ACHN (cell line): ENCODE results near the gene GALNT16.
"Not testable (repeated sequence)": the region's sequence is repeated elsewhere in the genome, so short reads cannot be mapped to it uniquely, and the experiment has no call there.

ENCODE experiments used
- DNase-seq: peaks from one replicate; pipeline ENCODE4 v3.0.0-alpha.2; 2015
- in situ Hi-C: cut with HindIII; loops from 2 replicates; pipeline ENCODE4 v1.10.0; 2017; ENCODE audit warnings: low sequenced_read_pairs, low pct_ligation_motif_present, low pct_unique_long_range_greater_than_20kb

GALNT16 gene

DNA sequence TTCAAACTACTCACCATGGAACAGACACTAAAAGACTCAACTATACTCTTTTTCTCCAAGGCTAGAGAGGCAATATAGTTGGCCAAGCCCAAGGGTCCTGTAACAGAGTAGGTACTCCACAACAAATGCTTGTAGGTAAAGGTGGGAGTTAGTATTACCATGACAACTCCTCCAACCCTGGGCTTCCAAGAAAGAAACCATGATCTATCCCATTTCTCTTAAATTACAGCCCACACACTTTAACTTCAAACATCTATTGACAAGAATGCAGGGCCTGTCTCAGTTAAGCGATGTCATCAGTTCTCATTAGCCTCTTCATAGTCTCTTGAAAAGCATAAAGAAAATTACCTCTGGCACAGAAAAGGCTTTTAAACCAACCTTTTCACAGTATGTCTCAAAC lies 113.1 kb downstream of the GALNT16 start:
- in situ Hi-C loops, result no loop called here
- DNase-seq, result no peak

DNA sequence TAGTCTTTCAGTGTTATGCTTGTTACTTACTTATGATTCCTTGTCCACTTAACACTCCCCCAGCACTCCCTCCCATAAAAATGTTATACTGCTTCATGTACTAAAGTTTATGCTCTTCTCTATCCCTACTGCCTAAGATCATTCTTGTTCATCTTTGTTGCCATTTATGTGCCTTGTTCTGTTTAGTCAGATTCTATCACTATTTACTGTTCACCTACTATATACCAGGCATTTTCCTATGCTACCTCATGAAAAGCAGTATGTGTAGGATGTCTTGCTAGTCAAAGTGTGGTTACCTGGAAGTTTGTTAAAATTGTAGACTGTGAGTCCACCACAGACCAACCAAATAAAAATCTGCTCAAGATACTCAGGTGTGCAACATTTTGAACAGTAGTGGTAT lies 114.3 kb downstream of the GALNT16 start:
- no peak for DNase-seq
- in situ Hi-C loops, result no loop called here

DNA sequence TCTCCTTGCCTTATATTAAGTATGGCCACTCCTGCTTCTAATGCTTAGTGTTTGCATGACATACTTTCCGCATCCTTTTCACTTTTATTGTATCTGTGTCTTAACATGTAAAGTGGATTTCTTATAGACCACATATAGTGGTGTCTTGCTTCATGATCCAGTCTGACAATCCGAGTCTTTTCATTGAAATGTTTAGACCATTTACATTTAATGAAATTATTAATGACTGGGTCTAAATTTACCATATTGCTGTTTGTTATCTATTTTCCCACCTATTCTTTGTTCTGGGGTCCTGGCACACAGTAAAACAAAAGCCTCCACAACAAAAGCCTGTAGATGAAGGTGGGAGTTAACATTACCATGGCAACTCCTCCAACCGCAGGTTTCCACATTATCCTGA lies 115.2 kb downstream of the GALNT16 start:
- in situ Hi-C loops, result no loop called here
- DNase-seq, result no peak

DNA sequence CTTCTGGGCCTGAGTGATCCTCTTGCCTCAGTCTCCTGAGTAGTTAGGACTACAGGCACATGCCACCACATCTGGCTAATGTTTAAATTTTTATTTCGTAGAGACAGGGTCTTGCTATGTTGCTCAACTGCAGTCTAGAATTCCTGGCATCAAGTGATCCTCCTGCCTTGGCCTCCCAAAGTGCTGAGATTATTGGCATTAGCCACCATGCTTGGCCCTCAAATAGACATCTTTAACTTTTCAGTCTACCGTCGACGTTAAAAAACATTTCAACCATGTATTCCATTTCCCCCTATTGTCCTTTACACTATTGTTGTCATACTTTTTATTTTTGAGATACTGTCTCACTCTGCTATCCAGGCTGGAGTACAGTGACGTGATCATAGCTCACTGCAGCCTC lies 115.8 kb downstream of the GALNT16 start:
- no peak for DNase-seq
- in situ Hi-C loops, result no loop called here

DNA sequence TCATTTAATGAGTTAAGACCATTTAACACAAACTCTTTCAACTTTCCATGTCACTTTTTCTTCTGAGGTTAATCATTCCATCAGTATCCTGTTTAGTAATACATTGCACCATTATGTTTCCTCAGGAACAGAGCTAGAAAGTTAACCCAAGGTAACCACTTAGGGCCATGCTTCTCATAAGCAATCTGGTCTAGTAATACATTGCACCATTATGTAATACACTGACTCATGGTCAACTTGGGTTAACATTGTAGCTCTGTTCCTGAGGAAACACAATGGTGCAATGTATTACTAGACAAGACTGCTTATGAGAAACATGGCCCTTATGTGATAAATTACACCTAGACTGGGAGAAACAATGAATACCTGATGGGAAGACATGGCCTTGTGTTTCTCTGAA lies 116.5 kb downstream of the GALNT16 start:
- in situ Hi-C loops, result no loop called here
- DNase-seq, result no peak

DNA sequence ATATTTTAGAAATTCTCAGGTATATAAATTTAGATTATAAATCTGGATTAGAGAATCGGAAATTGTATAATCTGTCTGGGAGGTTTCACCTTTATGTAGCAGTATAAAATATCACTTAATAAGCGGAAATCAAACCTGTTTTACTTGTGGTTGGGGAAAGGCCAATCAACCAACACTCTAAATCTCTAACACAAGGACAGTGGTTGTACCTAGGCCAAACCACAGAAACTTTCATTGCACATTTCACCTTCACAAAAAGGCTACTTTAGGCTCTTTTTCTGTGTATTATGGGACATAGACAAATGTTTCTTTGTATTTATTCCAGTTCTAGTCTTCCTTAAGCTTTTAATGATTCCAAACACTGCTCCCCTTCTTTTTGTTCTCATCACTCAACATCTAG lies 118.3 kb downstream of the GALNT16 start:
- in situ Hi-C loops, result no loop called here
- DNase-seq, result no peak

DNA sequence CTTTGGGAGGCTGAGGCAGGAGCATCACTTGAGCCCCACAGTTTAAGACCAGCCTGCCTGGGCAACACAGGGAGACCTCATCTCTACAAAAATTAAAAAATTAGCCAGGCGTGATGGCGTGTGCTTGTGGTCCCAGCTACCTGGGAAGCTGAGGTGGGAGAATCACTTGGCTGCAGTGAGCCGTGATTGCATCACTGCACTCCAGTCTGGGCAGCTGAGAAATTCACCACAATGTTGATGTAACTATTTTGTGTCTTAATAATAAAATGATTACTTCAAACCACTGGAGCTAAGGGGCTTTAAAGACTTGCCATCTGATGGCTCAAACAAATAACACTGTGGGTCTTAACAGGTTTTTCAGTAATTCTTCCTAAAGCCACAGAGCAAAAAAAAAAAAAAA lies 127.4 kb downstream of the GALNT16 start:
- no peak for DNase-seq
- in situ Hi-C loops, result no loop called here

DNA sequence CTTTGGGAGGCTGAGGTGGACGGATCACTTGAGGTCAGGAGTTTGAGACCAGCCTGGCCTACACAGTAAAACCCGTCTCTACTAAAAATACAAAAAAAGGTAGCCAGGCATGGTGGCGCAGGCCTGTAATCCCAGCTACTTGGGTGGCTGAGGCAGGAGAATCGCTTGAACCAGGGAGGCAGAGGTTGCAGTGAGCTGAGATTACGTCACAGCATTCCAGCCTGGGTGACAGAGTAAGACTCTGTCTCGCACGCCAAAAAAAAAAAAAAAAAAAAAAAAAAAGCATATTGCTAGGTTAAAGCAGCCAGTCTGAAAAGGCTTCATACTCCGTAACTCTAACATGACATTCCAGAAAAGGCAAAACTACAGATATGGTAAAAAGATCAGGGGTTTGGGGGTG lies 131.4 kb downstream of the GALNT16 start:
- DNase-seq, in situ Hi-C loops: not testable (repeated sequence)

DNA sequence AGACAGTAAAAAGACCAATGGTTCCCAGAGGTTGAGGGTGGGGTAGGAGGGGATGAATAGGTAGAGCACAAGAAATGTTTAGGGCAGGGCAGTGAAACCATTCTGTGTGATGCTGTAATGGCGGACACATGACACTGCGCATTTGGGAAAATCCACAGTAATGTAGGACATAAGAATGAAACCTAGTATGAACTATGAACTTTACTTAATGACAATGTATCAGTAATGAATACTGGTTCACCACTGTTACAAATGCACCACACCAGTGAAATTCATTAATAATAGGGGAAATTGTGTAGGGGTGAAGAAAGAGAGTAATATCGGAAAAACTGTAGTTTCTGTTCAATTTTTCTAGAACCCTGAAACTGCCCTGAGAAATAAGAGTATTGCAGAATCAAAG lies 132.5 kb downstream of the GALNT16 start:
- in situ Hi-C loops, result no loop called here
- no peak for DNase-seq

DNA sequence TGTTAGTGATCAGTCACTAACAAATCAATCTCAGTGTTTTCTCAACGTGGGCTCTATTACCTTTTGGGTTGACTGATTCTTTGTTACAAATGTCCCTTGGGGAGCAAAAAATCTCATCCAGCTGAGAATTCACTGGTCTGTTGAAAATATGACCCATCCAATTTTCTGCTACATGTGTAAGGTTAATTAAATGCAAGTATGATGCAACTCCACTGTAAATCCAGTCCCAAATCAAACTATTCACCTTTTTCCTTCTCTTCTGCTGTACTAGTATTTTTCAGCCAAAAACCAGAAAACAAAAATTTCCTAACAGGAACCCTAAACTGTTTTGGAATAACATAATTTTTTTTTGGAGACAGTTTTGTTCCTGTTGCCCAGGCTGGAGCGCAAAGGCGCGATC lies 136.0 kb downstream of the GALNT16 start:
- in situ Hi-C loops, result no loop called here
- DNase-seq, result no peak

DNA sequence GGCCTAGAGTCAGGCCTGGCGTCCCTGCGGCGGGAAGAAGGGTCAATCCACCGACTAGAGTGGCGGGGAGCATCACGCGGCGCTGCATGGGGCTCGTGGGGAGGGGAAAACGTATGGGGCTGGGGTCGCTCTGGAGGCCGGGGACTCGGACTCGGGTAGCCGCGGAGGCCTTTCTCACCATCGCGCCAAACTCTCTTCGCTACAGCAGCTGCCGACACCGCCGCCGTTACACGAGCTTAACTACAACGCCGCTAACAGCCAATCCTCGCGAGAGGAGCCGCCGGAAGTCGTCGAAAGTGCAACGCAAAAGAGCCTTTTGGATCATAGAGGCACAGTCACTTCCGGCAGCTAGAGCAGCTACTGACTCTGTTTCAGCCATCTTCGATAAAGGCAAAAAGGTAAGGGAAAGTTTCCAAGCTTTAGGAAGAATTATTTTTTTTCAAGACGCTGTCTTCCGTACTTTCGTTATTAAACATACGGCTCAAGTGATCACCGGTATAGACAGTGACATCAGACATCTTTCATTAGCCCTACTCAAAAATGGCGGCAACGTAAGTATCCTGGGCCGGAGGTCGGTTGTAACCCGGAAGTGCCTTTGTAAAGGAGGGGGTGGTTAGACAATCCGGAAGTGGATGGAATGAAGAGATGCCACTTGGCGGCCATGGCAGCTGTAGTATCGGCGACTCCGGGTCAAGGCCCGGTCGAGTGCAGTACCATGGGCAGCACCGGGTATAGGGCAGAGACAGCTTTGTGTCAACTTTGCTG lies 138.3 kb downstream of the GALNT16 start, which contains the start of the genes ERH and SLC39A9:
TSS of gene ERH (minus strand) at position 247 of the 765 bp plus-strand sequence. CDS start at position 181, 66 bp downstream.
TSS of gene SLC39A9 (plus strand) at position 640 of the 765 bp plus-strand sequence. CDS start 678 bp downstream, outside the sequence.
- peak; percentile 96 for DNase-seq
- in situ Hi-C loops, result no loop called here

DNA sequence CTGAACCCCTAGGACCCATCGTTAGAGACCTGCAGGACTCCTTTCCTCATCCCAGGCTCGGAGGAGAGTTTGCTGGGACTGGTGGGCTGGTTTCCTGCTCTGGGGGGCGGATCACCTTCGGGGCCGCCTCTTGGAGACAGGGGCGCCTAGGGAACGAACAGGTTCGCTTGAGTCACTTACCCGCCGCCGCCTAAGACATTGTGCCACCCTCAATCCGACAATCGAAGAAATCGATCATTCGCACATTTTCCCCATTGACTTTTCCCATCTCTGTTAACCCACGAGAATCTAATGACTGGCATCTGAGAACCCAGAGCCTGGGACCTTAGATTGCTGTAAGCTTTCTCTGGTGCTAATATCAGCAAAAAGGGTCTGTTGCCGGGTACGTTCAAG lies 138.9 kb downstream of the GALNT16 start:
- DNase-seq, result no peak

DNA sequence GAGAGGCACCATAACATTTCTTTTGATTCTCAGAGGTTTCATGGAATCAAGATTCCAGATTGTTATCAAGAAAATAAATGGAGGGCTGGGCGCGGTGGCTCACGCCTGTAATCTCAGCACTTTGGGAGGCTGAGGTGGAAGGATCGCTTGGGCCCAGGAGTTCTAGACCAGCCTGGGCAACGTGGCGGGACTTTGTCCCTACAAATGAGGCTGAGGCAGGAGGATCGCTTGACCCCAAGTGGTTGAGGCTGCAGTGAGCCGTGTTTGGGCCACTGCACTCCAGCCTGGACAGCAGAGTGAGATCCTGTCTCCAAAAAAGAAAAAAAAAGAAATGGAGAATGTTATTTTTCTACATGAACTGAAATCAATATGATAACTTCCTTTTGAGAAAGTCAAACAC lies 139.8 kb downstream of the GALNT16 start:
- DNase-seq, result no peak
- in situ Hi-C loops, result no loop called here

More for the DNA sequence above, 138.9 kb downstream of the GALNT16 start:
- in situ Hi-C loops, result no loop called here

DNA sequence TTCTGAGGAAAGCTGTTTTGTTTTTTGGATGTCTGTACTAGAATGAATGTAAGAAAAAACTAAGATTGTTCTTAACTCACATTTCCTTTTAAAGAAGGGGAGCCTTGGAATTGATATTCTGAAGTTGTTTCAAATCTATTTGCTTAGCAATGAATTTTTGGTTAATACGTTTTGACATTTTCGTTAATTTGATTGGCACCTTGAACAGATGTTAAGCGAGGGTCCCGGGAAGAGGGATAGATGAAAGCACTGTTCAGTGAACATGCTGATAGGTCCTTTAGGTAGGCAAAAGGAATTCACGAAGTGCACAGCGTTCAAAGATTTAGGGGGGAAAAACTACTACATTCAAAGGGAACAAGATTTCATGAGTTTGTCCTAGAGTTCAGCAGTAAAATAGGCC lies 140.2 kb downstream of the GALNT16 start:
- in situ Hi-C loops, result no loop called here
- no peak for DNase-seq

DNA sequence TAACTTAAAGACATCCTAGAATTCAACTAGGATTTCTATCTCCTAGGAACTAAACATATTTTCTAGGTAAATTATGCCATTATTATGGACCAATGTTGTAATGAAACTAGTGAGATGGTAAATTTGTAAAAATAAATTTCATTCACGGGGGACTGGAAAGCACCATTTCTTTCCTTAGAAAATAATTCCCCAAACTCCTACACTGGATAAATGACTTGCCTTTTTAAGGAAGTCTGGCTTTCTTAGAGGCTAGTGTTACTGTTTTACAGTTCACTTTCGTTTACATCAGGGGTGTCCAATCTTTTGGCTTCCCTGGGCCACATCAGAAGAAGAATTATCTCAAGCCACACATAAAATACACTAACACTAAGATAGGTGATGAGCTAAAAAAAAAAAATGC lies 141.9 kb downstream of the GALNT16 start:
- in situ Hi-C loops, result no loop called here
- DNase-seq, result no peak

DNA sequence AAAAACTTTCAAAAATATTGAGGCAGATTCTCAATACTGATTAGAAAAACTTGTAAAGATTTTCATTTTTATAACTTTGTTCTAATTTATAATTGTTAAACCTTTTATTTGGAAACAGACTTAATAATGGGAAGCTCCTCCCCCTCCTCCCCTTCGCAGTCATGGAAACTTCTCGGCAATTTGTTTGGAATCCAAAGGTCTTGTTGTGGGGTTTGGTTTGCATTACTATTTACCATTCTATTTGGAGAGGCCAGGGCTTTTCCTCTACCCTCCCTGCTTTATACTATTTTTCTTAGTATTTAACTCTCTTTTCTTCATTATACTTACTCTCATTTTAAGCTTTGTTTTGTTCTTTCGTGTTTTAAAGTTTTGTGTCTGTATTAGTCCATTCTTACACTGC lies 144.5 kb downstream of the GALNT16 start:
- in situ Hi-C loops, result no loop called here
- DNase-seq, result no peak

DNA sequence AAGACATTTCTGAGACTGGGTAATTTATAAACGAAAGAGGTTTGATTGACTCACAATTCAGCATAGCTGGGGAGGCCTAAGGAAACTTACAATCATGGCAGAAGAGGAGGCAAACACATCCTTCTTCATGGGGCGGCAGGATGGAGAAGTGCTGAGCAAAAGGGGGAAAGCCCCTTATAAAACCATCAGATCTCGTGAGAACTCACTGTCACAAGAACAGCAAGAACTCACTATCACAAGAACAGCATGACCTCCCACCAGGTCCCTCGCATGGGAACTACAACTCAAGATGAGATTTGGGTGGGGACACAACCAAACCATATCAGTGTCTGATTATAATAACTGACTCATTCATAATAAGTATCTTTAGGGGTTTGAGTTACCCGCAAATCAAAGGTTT lies 144.9 kb downstream of the GALNT16 start:
- DNase-seq, result no peak
- in situ Hi-C loops, result no loop called here

DNA sequence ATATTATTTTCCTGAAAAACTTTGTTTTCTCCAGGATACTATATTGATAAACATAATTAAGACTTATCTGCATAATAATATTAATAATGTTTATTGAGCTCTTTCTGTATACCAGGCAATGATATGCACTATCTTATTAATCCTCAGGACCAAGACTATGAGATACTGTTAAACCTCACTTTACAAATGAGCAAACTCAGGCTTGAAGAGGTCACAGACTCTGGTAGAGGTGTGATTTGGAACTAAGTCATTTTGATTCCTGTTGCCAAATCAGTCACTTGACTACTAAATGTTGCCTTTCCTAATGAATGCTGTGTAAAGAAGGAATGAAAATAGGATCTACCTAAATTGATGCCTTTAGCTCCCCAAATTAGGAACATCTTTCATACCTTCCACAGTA lies 145.8 kb downstream of the GALNT16 start:
- DNase-seq, result no peak
- in situ Hi-C loops, result no loop called here
